GM19043 (cell line): ENCODE results near the gene KRTAP10-8.
"Not testable (repeated sequence)": the region's sequence is repeated elsewhere in the genome, so short reads cannot be mapped to it uniquely, and the experiment has no call there.

ENCODE experiments used
- ATAC-seq: cut with Tn5 transposase; IDR thresholded peaks from one replicate; pipeline ENCODE4 v1.9.1; 2021; ENCODE audit warnings: low read depth; ENCODE audit not compliant: unreplicated experiment

Gene KRTAP10-8

DNA sequence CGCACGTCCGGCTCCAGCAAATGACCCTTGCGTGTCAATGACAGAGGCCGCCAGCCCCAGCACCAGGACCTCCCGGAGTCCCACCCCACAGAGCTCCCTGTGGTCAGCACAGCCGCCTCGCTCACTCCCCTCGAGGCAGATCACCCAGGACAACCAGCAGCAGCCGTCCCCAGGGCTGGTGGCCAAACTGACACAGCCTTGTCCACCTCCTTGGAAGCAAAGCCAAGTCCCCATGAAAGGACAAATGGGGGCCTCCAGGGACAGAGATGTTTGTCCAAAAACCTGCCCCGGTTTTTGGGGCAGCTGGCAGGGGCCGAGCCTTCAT is 27.4 kb downstream of the KRTAP10-8 start:
- ATAC-seq, result no peak

DNA sequence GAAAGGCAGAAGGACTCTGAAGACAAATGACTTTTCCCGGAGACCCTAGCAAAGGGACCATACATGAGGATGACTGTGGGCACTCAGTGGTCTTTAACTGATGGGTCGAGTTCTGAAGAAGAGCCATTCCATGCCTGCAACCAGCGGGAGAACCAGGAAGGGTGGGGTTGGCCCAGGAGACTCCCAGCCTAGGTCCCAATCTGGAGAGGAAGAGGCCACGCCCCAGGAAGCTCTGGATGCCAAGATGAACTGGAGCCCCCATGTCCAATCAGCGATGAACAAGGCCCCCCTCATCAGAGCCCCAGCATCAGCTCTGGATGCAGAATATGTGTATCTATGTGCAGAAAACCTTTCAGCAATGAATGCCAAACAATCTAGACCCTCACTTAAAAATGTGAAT is 28.9 kb downstream of the KRTAP10-8 start:
- ATAC-seq, result no peak

DNA sequence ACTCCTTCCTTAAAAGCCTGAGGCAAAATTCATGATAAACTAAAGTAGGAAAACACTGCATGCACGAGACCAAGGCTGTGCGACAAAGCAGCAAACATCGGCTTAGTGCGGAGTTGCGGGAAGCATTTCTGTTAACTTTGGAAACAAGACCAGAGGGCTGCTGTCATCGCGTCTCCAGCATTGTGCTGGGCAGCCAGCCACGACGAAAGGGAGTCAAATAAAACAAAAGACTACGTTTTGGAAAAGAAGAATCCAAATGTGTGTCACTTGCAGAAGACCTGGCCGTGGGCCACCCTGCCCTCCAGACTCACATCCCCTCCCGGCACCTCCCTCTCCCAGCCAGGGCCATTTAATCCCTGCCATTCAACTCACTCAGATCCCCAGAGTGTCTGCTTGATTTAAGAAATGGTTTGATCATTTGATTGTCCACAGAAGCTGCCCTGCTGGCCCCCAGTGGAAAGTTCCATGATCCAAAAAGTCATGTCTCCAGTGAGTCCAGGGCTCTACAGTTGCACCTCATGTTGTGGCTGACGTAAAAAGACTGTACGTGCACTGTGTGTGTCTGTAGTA is 31.9 kb downstream of the KRTAP10-8 start:
- no peak for ATAC-seq

DNA sequence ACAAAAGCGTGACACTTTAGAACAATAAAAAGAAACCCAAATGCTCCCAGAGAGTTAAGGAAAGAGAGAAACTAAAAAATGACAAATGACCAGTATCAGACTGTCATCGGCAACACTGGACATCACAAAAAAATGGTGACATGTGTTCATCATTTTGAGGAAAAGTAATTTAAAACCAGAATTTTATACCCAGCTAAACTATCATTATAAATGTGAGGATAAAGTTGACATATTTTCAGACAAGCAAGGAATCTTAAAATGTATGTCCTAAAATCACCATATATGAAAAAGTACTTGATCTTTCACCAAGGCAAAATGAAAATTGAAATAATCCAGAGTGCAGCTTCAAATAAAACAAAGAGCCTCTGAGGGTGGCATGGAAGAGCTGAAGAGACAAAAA is 33.0 kb downstream of the KRTAP10-8 start:
- ATAC-seq, result no peak

DNA sequence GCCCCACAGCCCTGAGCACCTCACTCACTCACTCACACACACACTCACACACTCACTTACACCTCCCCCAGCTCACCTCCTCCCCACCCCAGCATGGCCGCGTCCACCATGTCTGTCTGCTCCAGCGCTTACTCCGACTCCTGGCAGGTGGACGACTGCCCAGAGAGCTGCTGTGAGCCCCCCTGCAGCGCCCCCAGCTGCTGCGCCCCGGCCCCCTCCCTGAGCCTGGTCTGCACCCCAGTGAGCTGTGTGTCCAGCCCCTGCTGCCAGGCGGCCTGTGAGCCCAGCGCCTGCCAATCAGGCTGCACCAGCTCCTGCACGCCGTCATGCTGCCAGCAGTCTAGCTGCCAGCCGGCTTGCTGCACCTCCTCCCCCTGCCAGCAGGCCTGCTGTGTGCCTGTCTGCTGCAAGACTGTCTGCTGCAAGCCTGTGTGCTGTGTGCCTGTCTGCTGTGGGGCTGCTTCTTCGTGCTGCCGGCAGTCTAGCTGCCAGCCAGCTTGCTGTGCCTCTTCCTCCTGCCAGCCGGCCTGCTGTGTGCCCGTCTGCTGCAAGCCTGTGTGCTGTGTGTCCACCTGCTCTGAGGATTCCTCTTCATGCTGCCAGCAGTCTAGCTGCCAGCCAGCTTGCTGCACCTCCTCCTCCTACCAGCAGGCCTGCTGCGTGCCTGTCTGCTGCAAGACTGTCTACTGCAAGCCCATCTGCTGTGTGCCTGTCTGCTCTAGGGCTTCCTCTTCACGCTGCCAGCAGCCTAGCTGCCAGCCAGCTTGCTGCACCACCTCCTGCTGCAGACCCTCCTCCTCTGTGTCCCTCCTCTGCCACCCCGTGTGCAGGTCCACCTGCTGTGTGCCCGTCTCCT is 34.7 kb downstream of the KRTAP10-8 start, which contains the start of gene KRTAP10-11:
TSS of gene KRTAP10-11 (plus strand) at position 49 of the 856 bp plus-strand sequence. CDS start at position 94, 45 bp downstream.
- ATAC-seq, result not testable (repeated sequence)

DNA sequence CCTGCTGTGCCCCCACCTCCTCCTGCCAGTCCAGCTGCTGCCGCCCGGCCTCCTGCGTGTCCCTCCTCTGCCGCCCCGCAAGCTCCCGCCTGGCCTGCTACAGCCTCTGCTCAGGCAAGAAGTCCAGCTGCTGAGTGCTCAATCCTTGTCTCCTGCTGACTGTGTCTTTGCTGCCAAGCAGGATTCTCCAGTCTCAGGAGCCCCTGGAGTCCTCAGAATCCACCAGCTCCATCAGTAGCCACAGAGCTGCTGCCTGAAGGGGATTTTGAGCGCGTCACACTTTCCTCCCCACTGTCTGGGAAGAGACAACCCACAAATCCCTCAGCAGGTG is 35.3 kb downstream of the KRTAP10-8 start:
- ATAC-seq, result no peak

DNA sequence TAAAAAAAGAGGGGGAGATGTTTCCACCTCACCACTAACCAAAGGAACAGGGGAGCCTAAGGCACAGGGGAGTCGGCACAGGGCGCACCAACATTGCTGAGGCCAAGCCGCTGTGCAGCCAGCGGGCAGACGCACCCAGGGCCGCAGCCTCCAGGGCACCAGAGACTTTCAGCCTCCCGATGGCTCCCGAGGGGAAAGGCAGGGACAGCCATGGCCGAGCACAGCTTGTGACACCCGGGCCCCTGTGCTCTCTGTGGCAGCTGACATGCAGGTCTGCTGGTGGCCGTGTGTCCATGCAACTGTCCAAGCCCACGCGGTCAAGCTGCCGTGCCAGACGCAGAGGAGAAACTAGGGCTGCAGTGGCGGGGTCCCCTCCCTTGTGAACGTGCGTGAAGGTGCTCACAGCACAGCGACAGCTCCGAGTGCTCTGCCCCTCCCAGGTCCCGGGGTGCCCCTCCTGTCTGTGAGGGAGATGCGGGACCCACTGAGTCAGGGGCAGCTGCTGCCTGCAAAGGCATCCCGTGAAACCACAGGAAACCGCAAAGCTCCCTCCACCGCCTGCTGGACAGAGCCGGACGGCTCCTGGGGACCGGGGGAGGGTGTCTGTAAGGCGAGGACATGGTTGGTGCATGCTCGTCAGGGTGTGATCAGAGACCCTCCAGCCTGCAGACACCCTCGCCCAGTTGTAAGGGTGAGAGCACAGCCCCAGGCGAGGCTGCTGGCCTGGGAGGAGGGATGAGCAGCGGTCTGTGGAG is 36.9 kb downstream of the KRTAP10-8 start:
- ATAC-seq, result no peak

DNA sequence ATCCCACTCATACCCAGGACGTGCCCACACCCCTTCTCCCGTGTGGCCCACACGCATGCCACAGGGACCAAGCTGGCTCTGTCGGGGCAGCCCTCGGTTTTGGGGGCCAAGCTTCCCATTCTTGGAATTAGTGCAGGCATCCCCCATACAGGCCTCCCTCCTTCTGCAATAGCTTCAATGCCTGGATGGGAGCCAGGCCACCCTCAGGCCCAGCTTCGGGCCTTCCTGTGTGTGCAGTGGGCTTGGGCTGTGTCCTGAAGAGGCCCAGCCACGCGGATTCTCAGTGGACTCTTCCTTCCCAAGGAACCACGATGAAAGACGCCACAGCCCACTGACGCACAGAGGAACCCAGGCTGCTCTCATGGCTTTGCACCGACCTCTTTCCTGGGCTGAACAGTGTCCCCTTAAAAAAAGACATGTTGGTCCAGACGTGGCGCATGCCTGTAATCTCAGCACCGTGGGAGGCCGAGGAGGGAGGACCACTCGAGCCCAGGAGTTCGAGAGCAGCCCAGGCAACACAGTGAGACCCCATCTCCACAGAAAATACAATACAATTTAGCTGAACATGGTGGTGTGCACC is 37.7 kb downstream of the KRTAP10-8 start:
- no peak for ATAC-seq

DNA sequence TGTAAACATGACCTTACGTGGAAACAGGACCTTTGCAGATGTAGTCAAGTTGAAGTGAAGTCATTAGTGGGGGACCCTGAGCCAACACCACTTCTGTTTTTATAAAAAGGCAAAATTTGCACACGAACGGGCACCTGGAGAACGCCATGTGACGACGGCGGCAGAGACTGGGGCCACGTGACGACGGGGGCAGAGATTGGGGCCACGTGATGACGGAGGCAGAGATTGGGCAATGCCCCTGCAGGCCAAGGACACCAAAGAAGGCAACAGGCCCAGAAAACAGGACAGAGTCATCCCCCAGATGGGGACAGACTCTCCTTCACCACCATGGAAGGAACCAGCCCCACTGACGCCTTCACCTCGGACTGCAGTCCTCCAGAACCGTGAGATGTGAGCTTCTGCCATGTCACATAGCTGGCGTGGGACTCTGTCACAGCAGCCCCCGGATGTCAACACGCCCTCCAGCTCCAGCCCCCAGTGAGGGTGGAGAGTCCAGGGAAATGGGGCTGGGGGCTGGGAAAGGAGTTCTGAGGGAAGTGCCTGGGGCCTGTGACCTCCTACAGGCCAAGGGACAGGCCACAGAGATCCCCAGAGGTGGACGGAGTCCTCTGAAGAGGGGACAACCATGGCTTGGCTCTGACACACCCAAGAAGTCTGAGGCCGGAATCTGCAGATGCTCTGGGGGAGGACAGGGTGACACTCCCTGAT is 38.5 kb downstream of the KRTAP10-8 start:
- no peak for ATAC-seq

DNA sequence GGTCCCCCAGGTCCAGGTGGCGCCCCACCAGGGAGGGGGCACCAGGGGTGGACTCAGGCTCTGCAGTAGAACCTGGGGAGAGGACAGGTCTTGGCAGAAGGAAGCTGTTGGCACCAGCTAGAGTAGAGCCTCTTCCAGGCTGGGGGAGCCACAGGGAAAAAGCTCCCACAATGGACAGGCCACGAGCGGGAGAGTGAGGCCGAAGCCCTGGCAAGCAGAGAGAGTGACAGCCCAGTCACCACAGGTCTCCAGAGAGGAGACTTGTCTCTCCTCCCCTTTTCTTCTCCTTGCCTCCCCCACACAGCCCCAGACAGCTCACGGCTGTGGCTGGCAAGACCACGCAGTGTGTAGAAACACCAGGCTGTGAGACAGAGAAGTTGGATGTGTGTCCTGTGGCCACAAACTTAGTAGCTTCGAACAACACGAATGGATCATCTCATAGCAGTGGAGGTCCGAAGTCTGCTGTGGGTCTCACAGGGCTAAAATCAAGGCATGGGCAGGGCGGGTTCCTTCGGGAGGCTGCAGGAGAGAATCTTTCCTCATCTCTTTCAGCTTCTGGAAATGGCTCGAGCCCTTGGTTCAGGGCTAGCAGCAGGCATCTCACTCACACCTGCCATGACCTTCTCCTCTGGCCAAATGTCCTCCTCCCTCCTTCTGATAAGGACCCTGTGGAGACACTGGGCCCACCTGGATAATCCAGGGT is 39.2 kb downstream of the KRTAP10-8 start:
- no peak for ATAC-seq

DNA sequence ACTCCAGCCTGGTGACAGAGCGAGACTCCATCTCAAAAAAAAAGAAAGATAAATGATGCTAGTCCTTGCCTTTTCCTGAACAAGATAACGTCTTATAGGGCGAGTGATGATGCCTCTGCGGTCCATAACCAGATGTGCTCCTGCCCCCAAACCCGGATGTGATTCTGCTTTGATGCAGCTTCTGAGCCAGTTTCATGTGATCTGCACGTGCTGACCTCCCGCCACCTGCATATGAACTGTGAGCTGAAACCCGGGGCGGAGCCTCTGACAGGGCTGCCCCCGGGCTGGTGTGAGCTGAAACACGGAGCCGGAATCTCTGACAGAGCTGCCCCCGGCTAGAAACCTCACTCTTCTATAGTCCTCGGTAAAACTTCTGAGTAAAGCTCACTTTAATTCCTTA is 41.2 kb downstream of the KRTAP10-8 start:
- ATAC-seq, result no peak

DNA sequence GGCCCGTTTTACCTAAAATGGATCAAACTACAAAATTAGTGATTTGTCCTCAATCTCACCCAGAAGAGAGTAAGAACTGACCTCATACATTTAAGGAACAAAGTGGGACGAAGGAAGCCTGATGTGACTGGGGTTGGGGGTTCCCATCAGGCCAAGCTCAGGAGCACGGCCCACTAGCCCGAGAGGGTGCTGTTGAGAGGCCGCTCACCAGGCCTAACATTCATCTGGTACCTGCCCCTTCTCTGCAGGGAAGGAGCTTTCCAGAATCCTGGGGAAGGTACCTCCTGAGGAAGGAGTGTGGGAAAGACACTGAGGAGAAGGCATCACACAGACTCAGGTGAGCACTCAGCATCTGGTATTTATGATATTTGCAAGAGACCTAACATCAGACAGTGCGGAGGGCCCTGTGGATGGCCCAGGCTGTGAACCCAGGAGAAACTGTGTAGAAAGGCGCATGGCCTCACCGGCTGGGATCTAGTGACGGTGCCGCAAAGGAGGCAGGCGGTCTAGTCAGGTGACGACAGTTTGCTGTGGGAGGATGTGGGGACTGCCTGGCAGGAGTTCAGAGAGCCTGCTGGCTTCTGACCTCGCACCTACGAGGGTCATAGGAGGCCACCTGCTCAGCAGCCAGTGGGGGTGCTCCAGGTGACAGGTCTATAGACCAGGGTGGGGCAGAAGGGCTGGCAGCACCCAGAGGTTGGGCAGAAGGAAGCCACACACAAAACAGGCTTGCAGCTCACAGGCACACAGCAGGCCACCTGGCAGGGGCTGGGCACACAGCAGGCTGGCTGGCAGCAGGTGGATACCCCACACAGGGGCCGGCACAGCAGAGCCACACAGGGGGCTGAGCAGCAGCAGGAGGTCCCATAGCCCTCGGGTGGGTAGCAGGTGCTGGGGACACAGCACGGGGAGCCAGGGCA is 42.0 kb downstream of the KRTAP10-8 start:
- no peak for ATAC-seq

DNA sequence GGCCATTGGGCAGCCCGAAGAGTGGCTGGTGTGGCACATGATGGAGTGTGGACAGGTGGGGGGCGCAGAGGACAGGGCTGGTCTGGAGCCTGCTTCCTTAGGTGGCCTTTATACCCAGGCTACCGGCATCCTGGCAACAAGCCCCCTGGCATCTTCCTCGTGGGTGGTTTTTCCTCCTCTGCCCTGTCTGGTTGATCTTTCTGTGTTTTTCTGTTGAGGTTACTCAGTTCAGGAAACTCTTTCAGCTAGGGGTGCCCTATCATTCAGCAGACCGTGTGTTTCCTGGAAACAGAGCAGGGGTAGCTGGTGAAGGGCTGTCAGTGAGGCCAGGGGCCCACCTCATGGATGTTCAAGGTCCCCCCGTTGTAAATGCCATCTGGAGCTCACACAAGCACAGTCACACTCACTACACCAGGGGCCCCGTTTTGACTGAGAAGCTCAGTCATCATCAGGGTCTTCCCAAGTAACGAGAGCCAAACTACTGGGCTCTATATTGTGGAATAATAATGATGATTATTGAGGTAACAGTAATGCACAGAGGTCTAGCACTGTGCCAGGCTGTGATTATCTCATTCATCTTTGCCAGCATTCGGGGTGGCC is 42.8 kb downstream of the KRTAP10-8 start, which contains the start of gene KRTAP12-4:
TSS of gene KRTAP12-4 (minus strand) at position 84 of the 600 bp plus-strand sequence. CDS start at position 39, 45 bp downstream.
- no peak for ATAC-seq

DNA sequence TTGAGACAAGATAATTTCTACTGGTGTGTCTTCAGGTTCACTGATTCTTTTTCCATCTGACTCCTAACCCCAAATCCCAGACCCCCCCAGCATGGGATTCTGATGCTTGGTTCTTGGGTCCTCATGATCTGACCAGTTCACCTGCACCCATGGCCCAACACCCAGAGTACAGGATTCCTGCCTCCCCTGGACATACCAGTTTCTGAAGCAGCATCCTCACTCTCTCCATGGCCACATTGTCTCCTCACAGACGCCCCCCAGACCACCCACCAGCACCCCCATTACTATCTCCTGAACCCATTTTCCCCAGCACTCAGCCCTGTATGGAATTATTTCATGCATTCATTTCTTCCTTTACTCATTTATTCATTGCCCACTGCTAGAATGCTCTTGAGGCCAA is 45.0 kb downstream of the KRTAP10-8 start:
- no peak for ATAC-seq

DNA sequence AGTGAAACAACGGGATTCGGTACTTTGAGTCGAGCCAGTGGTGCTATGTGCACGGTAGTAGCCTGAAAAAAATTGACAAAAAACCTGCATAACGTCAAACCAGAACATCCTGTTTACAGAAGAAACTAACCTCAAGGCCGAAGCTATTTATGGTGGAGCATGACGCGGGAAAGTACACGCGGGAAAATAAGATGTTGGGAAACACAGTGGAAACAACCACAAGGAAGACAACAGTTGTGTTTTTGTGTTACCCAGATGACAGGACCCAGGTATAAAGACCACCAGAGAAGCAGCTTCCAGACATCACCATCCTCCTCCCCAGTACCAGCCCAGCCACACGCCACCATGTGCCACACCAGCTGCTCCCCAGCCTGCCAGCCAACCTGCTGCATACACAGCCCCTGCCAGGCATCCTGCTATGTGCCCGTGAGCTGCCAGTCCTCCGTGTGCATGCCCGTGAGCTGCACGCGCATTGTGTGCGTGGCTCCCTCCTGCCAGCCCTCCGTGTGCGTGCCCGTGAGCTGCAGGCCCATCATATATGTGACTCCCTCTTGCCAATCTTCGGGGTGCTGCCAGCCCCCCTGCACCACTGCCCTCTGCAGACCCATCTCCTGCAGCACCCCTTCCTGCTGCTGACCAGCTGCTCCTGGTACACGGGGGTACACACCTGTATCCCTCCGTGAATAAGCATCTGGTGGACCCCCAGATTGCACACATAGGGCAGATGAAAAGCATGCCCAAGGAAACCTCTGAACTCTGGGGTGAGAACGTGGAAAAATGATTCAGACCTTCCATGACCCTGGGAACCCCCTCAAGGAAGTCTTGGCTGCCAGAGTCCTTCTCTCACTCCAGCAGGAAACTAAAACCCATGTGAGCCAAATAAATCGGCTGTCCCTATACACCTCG is 46.0 kb downstream of the KRTAP10-8 start, which contains the start of gene KRTAP12-3:
TSS of gene KRTAP12-3 (plus strand) at position 298 of the 906 bp plus-strand sequence. CDS start at position 346, 48 bp downstream.
- ATAC-seq, result no peak

DNA sequence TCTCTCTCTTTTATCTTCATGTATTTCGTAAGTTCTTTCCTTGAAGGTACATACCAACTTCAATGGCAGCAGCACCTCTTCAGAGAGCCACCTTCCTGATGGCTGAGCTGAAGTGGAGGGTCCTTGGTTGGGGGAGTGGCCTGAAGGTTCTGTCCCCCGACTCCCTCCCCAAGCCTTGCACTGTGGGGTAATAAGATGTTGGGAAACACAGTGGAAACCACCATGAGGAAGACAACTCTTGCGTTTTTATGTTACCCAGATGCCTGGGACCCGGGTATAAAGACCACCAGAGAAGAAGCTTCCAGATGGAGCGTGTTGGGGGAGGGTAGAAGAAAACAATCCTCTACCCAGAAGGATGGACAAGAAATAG is 46.6 kb downstream of the KRTAP10-8 start:
- no peak for ATAC-seq

DNA sequence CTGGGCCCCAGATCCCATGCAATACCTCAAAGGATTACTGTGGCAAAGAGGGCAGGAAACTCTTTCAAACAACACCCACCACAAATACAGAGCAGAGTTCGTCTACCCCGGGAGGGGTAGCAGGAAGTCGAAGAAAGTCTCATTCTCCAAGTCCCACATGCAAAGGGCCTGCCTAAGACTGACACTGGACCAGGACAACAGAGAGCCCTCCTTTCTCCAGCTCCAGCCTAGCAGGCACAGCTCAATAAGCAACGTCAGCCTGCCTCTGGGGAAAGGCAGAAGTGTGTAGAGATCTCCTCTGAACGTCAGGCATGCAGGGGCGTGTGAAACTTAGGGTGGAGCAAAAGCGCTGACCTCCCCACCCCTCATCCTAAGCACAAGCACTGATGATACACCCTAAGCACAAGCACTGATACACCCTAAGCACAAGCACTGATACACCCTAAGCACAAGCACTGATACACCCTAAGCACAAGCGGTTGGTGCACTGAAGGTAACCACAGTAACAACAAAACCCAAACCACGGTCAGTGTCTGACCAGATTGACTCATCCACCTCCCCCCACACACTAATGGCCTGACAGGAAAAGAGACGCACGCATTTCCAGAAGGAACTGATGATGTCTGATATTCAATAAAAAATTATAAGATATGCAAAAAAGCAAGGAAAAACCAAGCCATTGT is 47.2 kb downstream of the KRTAP10-8 start:
- no peak for ATAC-seq
